H1 (cell line): ENCODE results near the gene RPL19. TPM values are rescaled to one million over a fixed set of nuclear protein-coding genes. Genes with fewer than 3 reads are reported as not detected.

ENCODE experiments used
- CTCF ChIA-PET: fragments of 300-600 bp; sonication (Branson Sonifier 250); formaldehyde crosslinking; loops from one replicate; lab custom pipeline; 2021; ENCODE audit not compliant: partially characterized antibody; lab: Charles Lee
- POLR2A ChIA-PET: fragments of 300-600 bp; sonication (Branson Sonifier 250); formaldehyde crosslinking; loops from one replicate; lab custom pipeline; 2021; ENCODE audit warnings: inconsistent platforms; ENCODE audit not compliant: partially characterized antibody; lab: Charles Lee
- DNase-seq, 2 experiments: peaks; one replicate each; pipeline versions ENCODE4 v3.0.0 to v3.0.0-alpha.2; 2010 to 2022; ENCODE audit warnings: low spot score in 2 of 2, low read depth in 1 of 2, mixed read lengths in 1 of 2
- FAIRE-seq: peaks from 2 replicates; lab custom pipeline; 2011; peaks lifted over from hg19 to GRCh38; lab: Jason Lieb, UNC
- H2AFZ ChIP-seq: 2 replicates; pipeline ENCODE4 v1.8.1; 2012; ENCODE audit warnings: low read length, inconsistent platforms
- H2AK5ac ChIP-seq: 2 replicates; pipeline ENCODE4 v1.6.1; 2013; ENCODE audit warnings: low read depth, low read length
- H2BK120ac ChIP-seq: replicated peaks from 2 replicates; pipeline ENCODE3; 2013; ENCODE audit warnings: low read depth, low read length, inconsistent platforms
- H2BK12ac ChIP-seq: 2 replicates; pipeline ENCODE4 v1.6.1; 2013; ENCODE audit warnings: low read depth, low read length
- H2BK15ac ChIP-seq: 2 replicates; pipeline ENCODE4 v1.6.1; 2013; ENCODE audit warnings: low read length
- H2BK20ac ChIP-seq: 2 replicates; pipeline ENCODE4 v1.6.1; 2013; ENCODE audit warnings: low read length
- H2BK5ac ChIP-seq: 2 replicates; pipeline ENCODE4 v1.6.1; 2013; ENCODE audit warnings: low read depth, low read length
- H3K14ac ChIP-seq: 2 replicates; pipeline ENCODE4 v1.6.1; 2013; ENCODE audit warnings: inconsistent platforms; ENCODE audit not compliant: insufficient read length
- H3K18ac ChIP-seq: 2 replicates; pipeline ENCODE4 v1.6.1; 2013; ENCODE audit warnings: low read length; ENCODE audit errors: extremely low read depth
- H3K23ac ChIP-seq: 2 replicates; pipeline ENCODE4 v1.6.1; 2013; ENCODE audit warnings: inconsistent platforms; ENCODE audit not compliant: insufficient read length
- H3K23me2 ChIP-seq: 2 replicates; pipeline ENCODE4 v1.6.1; 2013; ENCODE audit warnings: low read depth, low read length
- H3K27ac ChIP-seq: 2 replicates; pipeline ENCODE4 v1.6.1; 2011; ENCODE audit warnings: low read depth, low read length, inconsistent platforms
- H3K27me3 ChIP-seq, 4 experiments: replicated peaks in 1 of 4; 1 replicate in 1 of 4; 2 replicates in 3 of 4; pipeline versions ENCODE4 v1.6.1 to v1.8.1; 2011 to 2013; ENCODE audit warnings: low read length in 3 of 4, mild to moderate bottlenecking in 3 of 4, inconsistent platforms in 2 of 4, mixed read lengths in 2 of 4, moderate library complexity in 1 of 4; ENCODE audit not compliant: control insufficient read depth in 3 of 4, insufficient read depth in 3 of 4; ENCODE audit errors: extremely low read depth in 1 of 4
- H3K36me3 ChIP-seq, 4 experiments: 2 replicates each; pipeline versions ENCODE4 v1.6.1 to v1.8.1; 2011 to 2013; ENCODE audit warnings: mild to moderate bottlenecking in 4 of 4, low read length in 3 of 4, moderate library complexity in 2 of 4, control low read depth in 1 of 4, inconsistent platforms in 1 of 4; ENCODE audit not compliant: insufficient read depth in 4 of 4, control insufficient read depth in 2 of 4
- H3K4ac ChIP-seq: replicated peaks from 2 replicates; pipeline ENCODE3; 2013; ENCODE audit warnings: low read length, low read depth, mixed read lengths, inconsistent platforms; ENCODE audit not compliant: insufficient read length
- H3K4me1 ChIP-seq, 4 experiments: replicated peaks in 1 of 4; 1 replicate in 1 of 4; 2 replicates in 3 of 4; pipeline versions ENCODE4 v1.6.1 to v1.8.1; 2011 to 2013; ENCODE audit warnings: low read length in 3 of 4, inconsistent platforms in 2 of 4, mixed read lengths in 1 of 4; ENCODE audit not compliant: insufficient read depth in 4 of 4, control insufficient read depth in 3 of 4
- H3K4me2 ChIP-seq, 2 experiments: 2 replicates each; pipeline versions ENCODE4 v1.6.1 to v1.8.1; 2011 to 2013; ENCODE audit warnings: low read depth in 2 of 2, low read length in 2 of 2, control low read depth in 1 of 2, inconsistent platforms in 1 of 2, mild to moderate bottlenecking in 1 of 2; ENCODE audit not compliant: insufficient read depth in 1 of 2
- H3K4me3 ChIP-seq, 4 experiments: fragments of 200-600, 300-600 bp in 1 of 4; sonication (generic), shearing (Covaris generic), sonication (Bioruptor Twin) in 1 of 4; 2 replicates each; pipeline versions ENCODE4 v1.5.1 to v1.8.1; 2011 to 2016; ENCODE audit warnings: low read length in 4 of 4, low read depth in 3 of 4, control low read depth in 2 of 4, inconsistent platforms in 2 of 4, mild to moderate bottlenecking in 2 of 4, mixed read lengths in 1 of 4, moderate library complexity in 1 of 4; ENCODE audit not compliant: insufficient read depth in 2 of 4; ENCODE audit errors: extremely low read depth in 1 of 4
- H3K56ac ChIP-seq: replicated peaks from 2 replicates; pipeline ENCODE3; 2013; ENCODE audit warnings: low read depth, mild to moderate bottlenecking, mixed read lengths, low read length, inconsistent platforms; ENCODE audit not compliant: insufficient read length
- H3K79me1 ChIP-seq: 2 replicates; pipeline ENCODE4 v1.6.1; 2013; ENCODE audit warnings: low read depth, low read length, control low read depth
- H3K79me2 ChIP-seq, 2 experiments: 2 replicates each; pipeline versions ENCODE4 v1.6.1 to v1.8.1; 2012 to 2013; ENCODE audit warnings: low read length in 2 of 2, mild to moderate bottlenecking in 2 of 2, inconsistent platforms in 1 of 2; ENCODE audit not compliant: insufficient read depth in 2 of 2, control insufficient read depth in 1 of 2
- H3K9ac ChIP-seq, 4 experiments: replicated peaks in 1 of 4; 1 replicate in 1 of 4; 2 replicates in 3 of 4; pipeline versions ENCODE4 v1.6.1 to v1.8.1; 2011 to 2013; ENCODE audit warnings: low read depth in 3 of 4, low read length in 3 of 4, control low read depth in 2 of 4, mild to moderate bottlenecking in 2 of 4, moderate library complexity in 2 of 4, inconsistent platforms in 1 of 4; ENCODE audit errors: extremely low read depth in 1 of 4
- H3K9me3 ChIP-seq, 2 experiments: 2 replicates each; pipeline versions ENCODE4 v1.6.1 to v1.8.1; 2012 to 2013; ENCODE audit warnings: mild to moderate bottlenecking in 2 of 2, moderate library complexity in 2 of 2, control low read depth in 1 of 2, inconsistent platforms in 1 of 2, low read depth in 1 of 2, low read length in 1 of 2, mixed read lengths in 1 of 2; ENCODE audit not compliant: insufficient read depth in 2 of 2
- H4K20me1 ChIP-seq, 2 experiments: replicated peaks in 1 of 2; 2 replicates each; pipeline versions ENCODE3 to v1.8.1; 2011 to 2013; ENCODE audit warnings: inconsistent platforms in 2 of 2, low read length in 2 of 2, mild to moderate bottlenecking in 1 of 2; ENCODE audit not compliant: insufficient read depth in 2 of 2, control insufficient read depth in 1 of 2
- H4K5ac ChIP-seq: 2 replicates; pipeline ENCODE4 v1.6.1; 2013; ENCODE audit warnings: low read length, low read depth, mixed read lengths, inconsistent platforms; ENCODE audit not compliant: insufficient read length
- H4K8ac ChIP-seq: 2 replicates; pipeline ENCODE4 v1.8.0; 2013; ENCODE audit warnings: mild to moderate bottlenecking, moderate library complexity, low read length, inconsistent platforms; ENCODE audit not compliant: insufficient read depth; ENCODE audit errors: extremely low read depth
- H4K91ac ChIP-seq: replicated peaks from 2 replicates; pipeline ENCODE3; 2013; ENCODE audit warnings: low read length, mixed read lengths, inconsistent platforms; ENCODE audit not compliant: insufficient read length
- ASH2L ChIP-seq: fragments of 200-600, 300-600 bp; sonication (generic); IDR thresholded peaks from one replicate; pipeline ENCODE4 v1.7.1; 2017; ENCODE audit warnings: low read length
- ATF2 ChIP-seq: IDR thresholded peaks from 2 replicates; pipeline ENCODE4 v1.6.1; 2012; ENCODE audit warnings: low read length, inconsistent platforms
- BRCA1 ChIP-seq: IDR thresholded peaks from 2 replicates; pipeline ENCODE4 v1.6.1; 2012; ENCODE audit warnings: low read depth, low read length, improper control_type of control experiment
- CBX8 ChIP-seq: fragments of 300-800, 300-1000 bp; sonication (generic); IDR thresholded peaks from 2 replicates; pipeline ENCODE4 v1.7.1; 2016; ENCODE audit warnings: low read depth, low read length, borderline replicate concordance
- NANOG ChIP-seq: IDR thresholded peaks from 2 replicates; pipeline ENCODE4 v1.6.1; 2011; ENCODE audit warnings: low read length, low read depth, mild to moderate bottlenecking, inconsistent platforms; ENCODE audit not compliant: insufficient read depth, poor library complexity, severe bottlenecking
- RBBP5 ChIP-seq: IDR thresholded peaks from 2 replicates; pipeline ENCODE4 v1.7.1; 2012; ENCODE audit warnings: low read depth, mild to moderate bottlenecking, inconsistent platforms, low read length, moderate library complexity, borderline replicate concordance
- SP1 ChIP-seq: IDR thresholded peaks from 2 replicates; pipeline ENCODE4 v1.6.1; 2011; ENCODE audit warnings: low read depth, low read length
- SUZ12 ChIP-seq: fragments of 200-600 bp; sonication (generic); IDR thresholded peaks from 2 replicates; pipeline ENCODE4 v1.6.1; 2012; ENCODE audit warnings: mild to moderate bottlenecking, inconsistent platforms, low read length, moderate library complexity, mixed read lengths
- TAF7 ChIP-seq: optimal IDR thresholded peaks from 2 replicates; pipeline ENCODE3; 2011; ENCODE audit warnings: low read depth, mild to moderate bottlenecking, inconsistent platforms, low read length, moderate library complexity, borderline replicate concordance
- TCF12 ChIP-seq: IDR thresholded peaks from 2 replicates; pipeline ENCODE4 v1.6.1; 2011; ENCODE audit warnings: low read depth, mild to moderate bottlenecking, low read length
- ZNF274 ChIP-seq: IDR thresholded peaks from 2 replicates; pipeline ENCODE4 v1.7.0; 2012; ENCODE audit warnings: low read length, borderline replicate concordance; ENCODE audit errors: extremely low read depth
- WGBS, 2 experiments: shearing (Covaris generic) in 1 of 2; methylation state at CpG; one replicate each; pipeline versions ENCODE4 v1.1.6 to v1.1.7; 2013 to 2015; ENCODE audit warnings: low lambda C conversion rate in 2 of 2, mixed read lengths in 2 of 2, inconsistent platforms in 1 of 2, low coverage in 1 of 2, missing lambda C conversion rate in 1 of 2; ENCODE audit not compliant: insufficient replicate concordance in 2 of 2, insufficient coverage in 1 of 2, insufficient read length in 1 of 2; ENCODE audit errors: extremely low coverage in 1 of 2, missing lambda C conversion rate in 1 of 2; 5-methylcytosine and 5-hydroxymethylcytosine counted together
- polyA plus RNA-seq, 7 experiments: library from polyadenylated mRNA; depleted of rRNA in 3 of 7; stranded (reverse) in 5 of 7; unstranded in 2 of 7; fragments of >200 nt in 5 of 7; fragments of 200-250 nt in 2 of 7; gene quantifications; 1 replicate in 5 of 7; 2 replicates in 1 of 7; 4 replicates in 1 of 7; pipeline versions ENCODE4 v1.2.1 to v1.2.3, GENCODE V29; 2011 to 2013; ENCODE audit warnings: missing spikeins in 2 of 7, mixed read lengths in 2 of 7
- total RNA-seq: library from RNA; stranded (reverse); fragmentation: NEBNext Ultra II Directional; extraction: Animal tissue kit (Norgen Biotek cat#: 25700); gene quantifications from 2 replicates; pipeline ENCODE4 v1.2.1, GENCODE V29; 2021

The RPL19 gene
- total and polyA plus RNA-seq, 2 of the 8 experiments (the other 6 are each of a cell fraction or from before 2014, with no cell fraction given), result 2,108 to 2,182 TPM

DNA sequence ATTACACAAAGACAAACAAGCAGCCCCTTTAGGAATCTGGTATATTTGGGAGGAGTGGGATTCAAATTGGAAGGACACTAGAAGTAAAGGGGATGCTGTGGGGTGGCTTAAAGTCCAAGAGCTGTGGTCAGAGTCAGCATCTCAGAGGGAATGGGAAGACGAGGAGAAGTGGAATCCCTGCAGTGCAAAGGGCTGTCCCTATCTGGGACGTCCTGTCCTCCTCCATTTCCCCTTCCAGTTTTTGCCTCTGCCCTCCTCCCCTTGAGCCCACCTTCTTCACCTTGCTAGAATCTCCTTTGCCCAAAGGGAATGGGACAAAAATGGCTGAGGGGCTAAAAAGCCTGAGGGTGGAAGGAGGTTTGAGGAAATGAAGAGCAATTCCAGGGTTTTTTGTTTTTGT is 44.4 kb upstream of the RPL19 start:
- H3K9me3 ChIP-seq, result no peaks in the 10 kb centered on the region
- TF ChIP-seq ATF2 (no peak), SUZ12 (no peak), SP1 (no peak), ZNF274 (no peak), RBBP5 (no peak), NANOG (no peak), CBX8 (no peak), TCF12 (no peak), BRCA1 (no peak), ASH2L (no peak), TAF7 (no peak)
- H3K14ac ChIP-seq, result no peak overlapping the region
- H3K4ac ChIP-seq, result no peak overlapping the region
- H3K23ac ChIP-seq, result no peak overlapping the region
- no peak overlapping the region for H2BK12ac ChIP-seq
- H3K4me3 ChIP-seq, result no peak overlapping the region
- no peak overlapping the region for H2AK5ac ChIP-seq
- no peak overlapping the region for H2BK120ac ChIP-seq
- no peak overlapping the region for H3K4me2 ChIP-seq
- peaks cover 25% of the 10 kb centered on the region for H3K23me2 ChIP-seq
- DNase-seq, result no peak
- H3K27ac ChIP-seq, result no peak overlapping the region
- no peak overlapping the region for H4K91ac ChIP-seq
- no peak for FAIRE-seq
- peaks cover 0 to 10% (median 4%) of the 10 kb centered on the region in 4 experiments; a peak in 4 of 7 replicates for H3K4me1 ChIP-seq
- H3K36me3 ChIP-seq, result no peaks in the 10 kb centered on the region
- no peak overlapping the region for H4K5ac ChIP-seq
- no peak overlapping the region for H3K18ac ChIP-seq
- H3K56ac ChIP-seq, result no peak overlapping the region
- no peak overlapping the region for H4K8ac ChIP-seq
- H3K79me2 ChIP-seq, result no peaks in the 10 kb centered on the region
- H3K79me1 ChIP-seq, result no peaks in the 10 kb centered on the region
- ChIA-PET POLR2A (interaction anchor here (1.0 to 2.6 kb wide), 3 partner anchors 9 to 46 kb away, joined by 3 to 11 read pairs (median 4); partner anchors contain the start of gene ARL5C), CTCF (interaction anchor here (1.0 to 4.7 kb wide), 6 partner anchors 9 to 288 kb away, joined by 3 to 67 read pairs (median 6); partner anchors contain the start of gene ARL5C)
- H4K20me1 ChIP-seq, result no peaks in the 10 kb centered on the region
- no peak overlapping the region for H2BK15ac ChIP-seq
- no peak overlapping the region; the same call in 1 of the 2 replicates for H2AFZ ChIP-seq
- H2BK20ac ChIP-seq, result no peak overlapping the region
- H2BK5ac ChIP-seq, result no peak overlapping the region
- H3K27me3 ChIP-seq, result peaks cover 2 to 10% (median 8%) of the 10 kb centered on the region in 4 experiments
- 67% methylated on average over 2 of the region's 2 CpGs; no CpG with 5 or more reads in 1 of the 2 experiments for WGBS, 2 experiments
- no peak overlapping the region for H3K9ac ChIP-seq
